Measurements from ENCODE around the gene FBXO46.
"Not testable (repeated sequence)": the region's sequence is repeated elsewhere in the genome, so short reads cannot be mapped to it uniquely, and the experiment has no call there.

The FBXO46 gene

GRCh38 chr19:45728683-45729082 is 2.0 kb downstream of the FBXO46 start:
- not testable (repeated sequence) for DNase-seq (ENCODE audit: low spot score)

- DNase-seq (ENCODE audit: low spot score): not testable (repeated sequence)
These were observed 10.6 kb downstream of the FBXO46 start for GRCh38 chr19:45720065-45720464.

GRCh38 chr19:45717983-45718650 is 12.6 kb downstream of the FBXO46 start:
- no peak for DNase-seq (ENCODE audit: low spot score)

DNA sequence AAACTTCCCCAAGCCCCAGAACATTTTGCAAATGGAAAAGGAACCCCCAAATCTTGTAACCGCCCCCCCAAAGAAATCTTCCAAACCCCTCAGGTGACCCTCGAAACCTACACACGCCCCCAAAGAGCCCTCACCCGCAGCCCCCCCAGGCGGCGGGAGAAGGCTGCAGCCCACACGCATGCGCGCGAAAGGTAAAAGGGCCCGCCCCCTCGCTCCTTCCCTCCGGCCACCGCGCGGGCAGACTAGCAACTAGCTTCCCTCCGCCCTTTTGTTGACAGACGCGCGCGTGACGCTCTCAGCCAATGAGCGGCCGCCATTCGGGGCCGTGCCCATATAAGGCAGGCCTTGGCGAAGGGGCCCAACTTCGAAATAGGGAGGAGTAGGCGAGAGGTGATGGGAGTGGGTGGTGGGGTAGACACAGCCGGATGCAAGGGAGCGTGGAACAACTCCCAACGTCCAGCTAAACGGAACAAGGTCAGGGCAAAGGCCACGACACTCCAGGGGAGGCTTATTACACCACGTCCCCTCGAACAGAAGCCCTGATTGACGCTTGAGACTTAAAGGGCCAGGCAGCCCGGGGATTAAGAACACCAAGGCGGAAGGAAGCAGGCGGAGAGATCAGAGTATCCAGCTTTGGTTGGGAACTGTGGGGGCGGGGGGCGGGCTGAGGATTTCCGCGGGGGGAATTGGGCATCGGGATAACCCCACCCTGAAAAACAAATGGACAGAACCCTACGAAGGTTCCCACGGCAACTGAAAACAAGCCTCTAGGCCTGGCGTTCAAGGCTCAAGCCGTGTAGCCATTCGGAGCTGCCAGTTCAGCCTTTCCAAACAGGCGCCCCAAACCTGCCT is 13.3 kb downstream of the FBXO46 start:
- peak; percentile 98 for DNase-seq (ENCODE audit: low spot score)

- peak; percentile 37 for DNase-seq (ENCODE audit: low spot score)
These were observed 14.2 kb downstream of the FBXO46 start for GRCh38 chr19:45716359-45717130.

GRCh38 chr19:45715139-45715538 is 15.6 kb downstream of the FBXO46 start:
- no peak for DNase-seq (ENCODE audit: low spot score)

GRCh38 chr19:45713141-45713540 is 17.6 kb downstream of the FBXO46 start:
- DNase-seq (ENCODE audit: low spot score): no peak

GRCh38 chr19:45712699-45713067 is 18.0 kb downstream of the FBXO46 start:
- no peak for DNase-seq (ENCODE audit: low spot score)

GRCh38 chr19:45711851-45712698 is 18.6 kb downstream of the FBXO46 start:
- no peak for DNase-seq (ENCODE audit: low spot score)

- DNase-seq (ENCODE audit: low spot score): no peak
These were observed 20.2 kb downstream of the FBXO46 start for GRCh38 chr19:45710356-45711130.

- DNase-seq (ENCODE audit: low spot score): no peak
These were observed 24.8 kb downstream of the FBXO46 start for GRCh38 chr19:45705710-45706415.

- no peak for DNase-seq (ENCODE audit: low spot score)
These were observed 25.6 kb downstream of the FBXO46 start for GRCh38 chr19:45705115-45705514.

DNA sequence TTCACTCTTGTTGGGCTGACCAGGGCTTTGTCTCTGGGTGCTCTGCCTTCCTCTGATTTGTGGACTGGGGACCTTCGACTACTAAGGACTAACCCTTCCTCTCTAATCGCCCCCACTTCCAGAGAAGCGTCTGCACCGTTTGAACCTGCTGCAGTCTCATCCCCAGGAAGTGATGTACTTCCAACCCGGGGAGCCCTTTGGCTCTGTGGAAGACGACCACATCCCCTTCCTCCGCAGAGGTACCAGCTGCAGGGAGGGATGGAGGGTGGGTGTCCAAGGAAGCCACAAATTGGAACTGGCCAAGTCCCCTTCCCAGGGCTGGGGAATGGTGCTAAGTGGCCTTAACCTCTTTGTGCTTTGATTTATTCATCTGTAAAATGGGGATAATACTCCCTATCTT is 29.0 kb downstream of the FBXO46 start:
- DNase-seq (ENCODE audit: low spot score): no peak

- DNase-seq (ENCODE audit: low spot score): peak; percentile 81
These were observed 37.4 kb downstream of the FBXO46 start for GRCh38 chr19:45693106-45693788.

DNA sequence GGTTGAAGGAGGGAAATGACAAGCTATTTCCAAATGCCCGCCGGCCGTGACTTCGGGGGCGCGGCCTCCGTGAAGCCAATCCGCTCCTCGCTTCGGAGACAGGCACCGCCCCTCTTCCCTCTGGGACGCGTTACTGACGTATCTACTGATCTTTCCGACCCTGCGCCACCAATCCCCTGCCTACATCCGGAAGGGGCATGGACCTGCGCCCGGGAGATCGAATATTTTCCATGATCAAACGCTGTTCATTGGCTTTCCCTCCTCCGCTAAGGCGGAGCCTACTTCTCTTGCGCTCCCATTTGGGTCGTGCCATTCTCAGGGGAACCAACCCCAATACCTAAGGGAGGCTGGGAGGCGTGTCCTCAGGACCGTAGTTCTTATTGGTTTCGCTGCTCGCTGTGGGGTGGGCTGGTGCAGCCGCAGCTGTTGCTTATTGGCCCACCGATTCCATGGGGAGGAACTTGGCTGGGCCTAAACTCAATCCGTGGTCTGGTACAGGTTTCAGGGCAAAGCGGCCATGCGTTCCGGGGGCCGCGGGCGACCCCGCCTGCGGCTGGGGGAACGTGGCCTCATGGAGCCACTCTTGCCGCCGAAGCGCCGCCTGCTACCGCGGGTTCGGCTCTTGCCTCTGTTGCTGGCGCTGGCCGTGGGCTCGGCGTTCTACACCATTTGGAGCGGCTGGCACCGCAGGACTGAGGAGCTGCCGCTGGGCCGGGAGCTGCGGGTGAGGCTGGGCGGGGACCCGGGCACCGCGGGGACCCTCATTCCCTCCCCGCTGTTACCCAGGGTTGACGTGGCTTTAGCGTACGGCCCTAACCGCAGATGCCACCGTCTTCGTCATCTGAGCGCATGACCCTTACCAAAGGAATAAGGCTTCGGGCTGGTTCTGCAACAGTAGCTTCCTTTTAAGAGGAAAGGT is 38.2 kb downstream of the FBXO46 start, which contains the start of gene QPCTL:
Gene QPCTL (plus strand): TSS at position 480 of the 919 bp plus-strand sequence. CDS start 38 bp downstream, at position 518.
- DNase-seq (ENCODE audit: low spot score): peak; percentile 99

- peak; percentile 95 for DNase-seq (ENCODE audit: low spot score)
These were observed 39.0 kb downstream of the FBXO46 start, which contains the start of gene SNRPD2 for GRCh38 chr19:45691516-45692186. TSS of gene SNRPD2 (minus strand) at chr19:45691953. CDS start at chr19:45691888, 65 bp downstream.

DNA sequence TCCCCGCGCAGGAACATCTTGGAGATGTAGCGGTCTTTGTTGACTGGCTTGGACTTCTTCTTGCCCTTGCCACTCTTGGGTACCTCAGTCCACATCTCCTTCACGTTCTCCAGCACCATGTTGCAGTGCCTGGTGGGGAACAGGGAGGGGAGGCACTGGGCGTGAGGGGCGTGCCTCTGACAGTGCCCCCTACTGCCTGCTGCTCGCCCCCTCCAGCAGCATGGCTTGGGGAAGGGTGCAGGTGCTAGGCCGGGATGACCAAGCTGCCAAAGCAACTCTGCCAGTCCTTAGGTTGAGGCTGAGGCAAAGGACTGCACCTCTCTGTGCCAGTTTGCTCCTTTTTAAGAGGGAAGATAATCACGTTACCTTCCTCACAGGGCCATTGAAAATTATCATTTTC is 43.1 kb downstream of the FBXO46 start:
- no peak for DNase-seq (ENCODE audit: low spot score)

DNA sequence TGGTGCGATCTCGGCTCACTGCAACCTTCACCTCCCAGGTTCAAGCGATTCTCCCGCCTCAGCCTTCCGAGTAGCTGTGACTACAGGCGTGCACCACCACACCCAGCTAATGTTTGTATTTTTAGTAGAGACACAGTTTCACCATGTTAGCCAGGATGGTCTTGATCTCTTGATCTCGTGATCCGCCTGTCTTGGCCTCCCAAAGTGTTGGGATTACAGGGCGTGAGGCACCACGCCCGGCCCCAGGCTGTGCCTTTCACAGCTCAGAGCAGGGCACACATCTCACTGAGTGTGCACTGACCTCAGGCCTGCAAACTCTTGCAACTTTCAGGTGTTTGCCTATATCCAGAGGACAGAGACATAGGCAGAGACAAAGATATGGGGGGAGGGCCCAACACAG is 45.7 kb downstream of the FBXO46 start:
- not testable (repeated sequence) for DNase-seq (ENCODE audit: low spot score)

Data from LoVo (cell line).